Upper lobe of left lung (tissue), 4 donors: Measurements from ENCODE around the gene CDH2.

ENCODE experiments used
- POLR2A ChIP-seq, 4 donors: fragments of 450-650 bp; IDR thresholded peaks; one replicate each; pipeline ENCODE4 v1.5.1; 2016 to 2017; ENCODE audit warnings: antibody characterized with exemption in 4 of 4, mild to moderate bottlenecking in 2 of 4
- TF ChIP-seq, protein P1 (sequence below), 6 experiments: fragments of 450-650 bp in 4 of 6; fragments of 200-600 bp in 2 of 6; sonication (generic) in 2 of 6; IDR thresholded peaks; one replicate each; pipeline ENCODE4 v1.5.1; 2016 to 2019; ENCODE audit warnings: antibody characterized with exemption in 6 of 6

GRCh38 chr18:27976806-27977408 lies 200.0 kb downstream of the CDH2 start:
- TF ChIP-seq, protein P1, sequence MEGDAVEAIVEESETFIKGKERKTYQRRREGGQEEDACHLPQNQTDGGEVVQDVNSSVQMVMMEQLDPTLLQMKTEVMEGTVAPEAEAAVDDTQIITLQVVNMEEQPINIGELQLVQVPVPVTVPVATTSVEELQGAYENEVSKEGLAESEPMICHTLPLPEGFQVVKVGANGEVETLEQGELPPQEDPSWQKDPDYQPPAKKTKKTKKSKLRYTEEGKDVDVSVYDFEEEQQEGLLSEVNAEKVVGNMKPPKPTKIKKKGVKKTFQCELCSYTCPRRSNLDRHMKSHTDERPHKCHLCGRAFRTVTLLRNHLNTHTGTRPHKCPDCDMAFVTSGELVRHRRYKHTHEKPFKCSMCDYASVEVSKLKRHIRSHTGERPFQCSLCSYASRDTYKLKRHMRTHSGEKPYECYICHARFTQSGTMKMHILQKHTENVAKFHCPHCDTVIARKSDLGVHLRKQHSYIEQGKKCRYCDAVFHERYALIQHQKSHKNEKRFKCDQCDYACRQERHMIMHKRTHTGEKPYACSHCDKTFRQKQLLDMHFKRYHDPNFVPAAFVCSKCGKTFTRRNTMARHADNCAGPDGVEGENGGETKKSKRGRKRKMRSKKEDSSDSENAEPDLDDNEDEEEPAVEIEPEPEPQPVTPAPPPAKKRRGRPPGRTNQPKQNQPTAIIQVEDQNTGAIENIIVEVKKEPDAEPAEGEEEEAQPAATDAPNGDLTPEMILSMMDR (IDR thresholded peaks at IDR 0.05), result no peak
- TF ChIP-seq POLR2A (IDR thresholded peaks at IDR 0.05), result no peak
